ENCODE data around the gene SRXN1.
A peak's percentile ranks its signal among the peaks of the same experiment; 100 is the strongest.
"Not testable (repeated sequence)": the region's sequence is repeated elsewhere in the genome, so short reads cannot be mapped to it uniquely, and the experiment has no call there.

Gene SRXN1

GRCh38 chr20:653110-653589 lies at the start of gene SRXN1:
Gene SRXN1, minus strand, starts transcription at chr20:653200. Its CDS starts 15 bp downstream, at chr20:653185.
- peak; percentile 71 for DNase-seq (ENCODE audit: low read depth)

- DNase-seq (ENCODE audit: low read depth): no peak
Measured at GRCh38 chr20:701401-702129, 48.6 kb upstream of the SRXN1 start.

- no peak for DNase-seq (ENCODE audit: low read depth)
Measured at GRCh38 chr20:699811-700338, 46.9 kb upstream of the SRXN1 start.

GRCh38 chr20:699342-699741 lies 46.3 kb upstream of the SRXN1 start:
- DNase-seq (ENCODE audit: low read depth): no peak

- no peak for DNase-seq (ENCODE audit: low read depth)
Measured at GRCh38 chr20:698276-698675, 45.3 kb upstream of the SRXN1 start.

GRCh38 chr20:697826-698225 lies 44.8 kb upstream of the SRXN1 start:
- no peak for DNase-seq (ENCODE audit: low read depth)

GRCh38 chr20:695165-695866 lies 42.3 kb upstream of the SRXN1 start:
- DNase-seq (ENCODE audit: low read depth): no peak

GRCh38 chr20:694496-694895 lies 41.5 kb upstream of the SRXN1 start:
- DNase-seq (ENCODE audit: low read depth): no peak

- DNase-seq (ENCODE audit: low read depth): not testable (repeated sequence)
Measured at GRCh38 chr20:693786-694185, 40.8 kb upstream of the SRXN1 start.

GRCh38 chr20:692044-692443 lies 39.0 kb upstream of the SRXN1 start:
- no peak for DNase-seq (ENCODE audit: low read depth)

- DNase-seq (ENCODE audit: low read depth): no peak
Measured at GRCh38 chr20:689947-690346, 36.9 kb upstream of the SRXN1 start.

- no peak for DNase-seq (ENCODE audit: low read depth)
Measured at GRCh38 chr20:689348-689747, 36.3 kb upstream of the SRXN1 start.

- DNase-seq (ENCODE audit: low read depth): no peak
Measured at GRCh38 chr20:688809-689212, 35.8 kb upstream of the SRXN1 start.

GRCh38 chr20:687468-688203 lies 34.6 kb upstream of the SRXN1 start:
- DNase-seq (ENCODE audit: low read depth): no peak

GRCh38 chr20:684676-685319 lies 31.8 kb upstream of the SRXN1 start:
- DNase-seq (ENCODE audit: low read depth): no peak

GRCh38 chr20:682123-682522 lies 29.1 kb upstream of the SRXN1 start:
- no peak for DNase-seq (ENCODE audit: low read depth)

- DNase-seq (ENCODE audit: low read depth): no peak
Measured at GRCh38 chr20:680638-681187, 27.7 kb upstream of the SRXN1 start.

- DNase-seq (ENCODE audit: low read depth): no peak
Measured at GRCh38 chr20:677957-678356, 25.0 kb upstream of the SRXN1 start.

- DNase-seq (ENCODE audit: low read depth): no peak
Measured at GRCh38 chr20:676967-677366, 24.0 kb upstream of the SRXN1 start.

- DNase-seq (ENCODE audit: low read depth): no peak
Measured at GRCh38 chr20:676315-676937, 23.4 kb upstream of the SRXN1 start.
